Upper lobe of left lung (tissue), 6 donors: Measurements from ENCODE around the gene DNAI1. TPM values are rescaled to one million over a fixed set of nuclear protein-coding genes. Genes with fewer than 3 reads are reported as not detected.

ENCODE experiments used
- ATAC-seq, 2 donors: fragments of 200-7000 bp; cut with Tn5 transposase; one replicate each; pipeline ENCODE4 v1.9.1; 2022; ENCODE audit warnings: mild to moderate bottlenecking in 2 of 2, moderate library complexity in 2 of 2; ENCODE audit not compliant: low FRiP score in 2 of 2
- DNase-seq, 2 donors: peaks; one replicate each; pipeline ENCODE4 v3.0.0-alpha.2; 2019 to 2020
- H3K27ac ChIP-seq, 4 donors: fragments of 200-600 bp; sonication (generic); one replicate each; pipeline ENCODE4 v1.5.1; 2016 to 2019
- H3K27me3 ChIP-seq, 4 donors: fragments of 200-600 bp; sonication (generic); one replicate each; pipeline ENCODE4 v1.5.1; 2017 to 2019
- H3K36me3 ChIP-seq, 4 donors: fragments of 200-600 bp; sonication (generic); one replicate each; pipeline ENCODE4 v1.5.1; 2016 to 2019
- H3K4me1 ChIP-seq, 4 donors: fragments of 200-600 bp; sonication (generic); one replicate each; pipeline ENCODE4 v1.5.1; 2018 to 2019
- H3K4me3 ChIP-seq, 4 donors: fragments of 200-600 bp; sonication (generic); one replicate each; pipeline ENCODE4 v1.5.1; 2017 to 2019; ENCODE audit warnings: mild to moderate bottlenecking in 2 of 4, moderate library complexity in 1 of 4
- H3K9me3 ChIP-seq, 4 donors: fragments of 200-600 bp; sonication (generic); one replicate each; pipeline ENCODE4 v1.5.1; 2018 to 2019
- EP300 ChIP-seq, 4 donors: sonication (generic); formaldehyde crosslinking; IDR thresholded peaks; one replicate each; pipeline ENCODE4 v1.5.1; 2017; ENCODE audit warnings: antibody characterized with exemption in 4 of 4, control low read depth in 2 of 4
- POLR2A ChIP-seq, 4 donors: fragments of 450-650 bp; IDR thresholded peaks; one replicate each; pipeline ENCODE4 v1.5.1; 2016 to 2017; ENCODE audit warnings: antibody characterized with exemption in 4 of 4, mild to moderate bottlenecking in 2 of 4
- POLR2AphosphoS5 ChIP-seq, 2 donors: sonication (generic); formaldehyde crosslinking; IDR thresholded peaks; one replicate each; pipeline ENCODE4 v1.5.1; 2017; ENCODE audit warnings: antibody characterized with exemption in 2 of 2
- WGBS, 2 donors: methylation state at CpG; one replicate each; pipeline ENCODE4 v1.1.5; 2017 to 2018; 5-methylcytosine and 5-hydroxymethylcytosine counted together
- total RNA-seq, 6 donors: library from RNA; depleted of rRNA in 4 of 6; stranded (reverse); fragments of >200 nt in 4 of 6; gene quantifications; one replicate each; pipeline versions ENCODE4 v1.1.0 to v1.2.1, GENCODE V29; 2016 to 2021
- TF ChIP-seq, protein P1 (sequence below), 6 experiments: fragments of 450-650 bp in 4 of 6; fragments of 200-600 bp in 2 of 6; sonication (generic) in 2 of 6; IDR thresholded peaks; one replicate each; pipeline ENCODE4 v1.5.1; 2016 to 2019; ENCODE audit warnings: antibody characterized with exemption in 6 of 6
- donor health status: DM: no; HTN: no; CAD: no; lungs with moderate emphysema.
- donor health status: DM: no; HTN: yes; CAD: no; lungs with severe emphysema.

The DNAI1 gene
- total RNA-seq: 10 to 100 TPM in 3 of 6 donors, 1 to 10 TPM in 2, under 1 TPM in 1; 0.37 to 39.8 (median 9.7) TPM

DNA sequence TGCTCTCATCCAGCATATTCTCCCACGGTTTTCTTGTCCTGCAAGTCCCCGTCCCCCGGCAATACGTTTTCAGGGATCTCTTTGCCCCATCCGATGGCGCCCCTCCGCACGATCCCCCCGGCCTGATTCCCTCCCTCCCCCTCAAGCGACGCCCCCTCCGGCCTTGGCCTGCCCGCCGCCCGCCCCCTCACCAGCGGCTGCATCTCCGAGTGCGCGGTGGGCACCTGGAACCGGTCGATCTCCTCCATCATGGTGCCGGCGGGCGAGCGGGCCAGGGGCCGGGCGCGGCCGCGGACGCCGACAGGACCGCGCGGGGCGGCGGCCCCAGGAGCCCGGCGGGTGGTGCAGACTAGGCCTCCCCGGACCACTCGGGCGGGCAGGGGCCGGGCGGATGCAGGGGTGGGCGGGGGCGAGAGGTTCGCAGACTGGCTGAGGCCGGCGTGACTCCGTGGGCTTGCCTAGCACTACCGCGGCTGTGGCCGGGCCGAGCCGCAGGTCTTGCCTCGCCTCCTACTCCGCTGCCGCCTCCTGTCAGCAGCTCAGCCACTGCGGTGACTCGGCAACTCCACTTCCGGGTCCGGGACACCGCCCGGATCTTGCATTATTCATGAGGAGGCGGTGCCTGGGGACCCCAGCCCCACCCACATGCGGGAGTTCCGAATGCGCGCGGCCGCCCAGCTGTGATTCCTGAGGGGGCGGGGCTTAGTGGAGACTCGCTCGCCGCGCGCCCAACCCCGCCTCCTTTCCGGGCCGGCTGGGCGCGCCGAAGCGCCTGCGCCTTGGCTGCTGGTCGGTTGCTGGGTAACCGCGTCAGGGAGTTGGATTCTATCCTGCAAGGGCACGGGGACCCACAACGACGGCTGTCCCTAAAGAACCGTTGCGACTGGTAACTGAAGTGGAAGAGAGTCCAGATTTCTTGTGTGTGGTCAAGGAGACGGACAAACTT lies at the start of gene DNAI1, which contains the start of gene FAM219A:
Gene DNAI1 (plus strand): TSS at position 793 of the 946 bp plus-strand sequence. CDS start 201 bp downstream, outside the sequence.
Gene FAM219A (minus strand): TSS at position 558 of the 946 bp plus-strand sequence. CDS start 307 bp downstream, at position 251.
- TF ChIP-seq POLR2AphosphoS5 (IDR thresholded peaks at IDR 0.05): peak; percentile 91 to 95
- TF ChIP-seq, protein P1, sequence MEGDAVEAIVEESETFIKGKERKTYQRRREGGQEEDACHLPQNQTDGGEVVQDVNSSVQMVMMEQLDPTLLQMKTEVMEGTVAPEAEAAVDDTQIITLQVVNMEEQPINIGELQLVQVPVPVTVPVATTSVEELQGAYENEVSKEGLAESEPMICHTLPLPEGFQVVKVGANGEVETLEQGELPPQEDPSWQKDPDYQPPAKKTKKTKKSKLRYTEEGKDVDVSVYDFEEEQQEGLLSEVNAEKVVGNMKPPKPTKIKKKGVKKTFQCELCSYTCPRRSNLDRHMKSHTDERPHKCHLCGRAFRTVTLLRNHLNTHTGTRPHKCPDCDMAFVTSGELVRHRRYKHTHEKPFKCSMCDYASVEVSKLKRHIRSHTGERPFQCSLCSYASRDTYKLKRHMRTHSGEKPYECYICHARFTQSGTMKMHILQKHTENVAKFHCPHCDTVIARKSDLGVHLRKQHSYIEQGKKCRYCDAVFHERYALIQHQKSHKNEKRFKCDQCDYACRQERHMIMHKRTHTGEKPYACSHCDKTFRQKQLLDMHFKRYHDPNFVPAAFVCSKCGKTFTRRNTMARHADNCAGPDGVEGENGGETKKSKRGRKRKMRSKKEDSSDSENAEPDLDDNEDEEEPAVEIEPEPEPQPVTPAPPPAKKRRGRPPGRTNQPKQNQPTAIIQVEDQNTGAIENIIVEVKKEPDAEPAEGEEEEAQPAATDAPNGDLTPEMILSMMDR (IDR thresholded peaks at IDR 0.05): no peak
- no peak for TF ChIP-seq EP300 (IDR thresholded peaks at IDR 0.05)
- peak in 3 of 4 donors; percentile 56 to 88 (median 79) for TF ChIP-seq POLR2A (IDR thresholded peaks at IDR 0.05)

DNA sequence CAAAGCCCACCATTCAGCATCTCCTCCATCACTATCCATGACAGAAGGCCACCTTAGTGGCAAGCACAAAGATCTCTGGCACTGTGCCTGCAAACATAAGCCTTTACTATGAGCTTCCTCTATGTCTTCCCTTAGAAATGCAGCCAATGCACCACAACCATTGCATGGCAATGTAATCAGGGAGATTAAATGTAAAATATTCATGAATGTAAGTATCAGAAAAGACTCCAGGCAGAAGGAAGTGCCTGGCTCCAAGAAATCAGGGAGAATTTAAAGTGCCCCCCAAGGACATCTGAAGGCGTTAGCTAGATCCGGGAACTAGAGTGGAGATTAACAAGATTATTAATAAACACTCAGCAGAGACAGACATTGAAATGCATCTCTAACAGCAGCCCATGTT lies 49.5 kb upstream of the DNAI1 start:
- WGBS, 2 donors: 84 to 92% methylated on average over 2 of the region's 2 CpGs
- Histone ChIP-seq H3K4me3 (no peak overlapping the region), H3K4me1 (no peaks in the 10 kb centered on the region), H3K27ac (no peak overlapping the region), H3K27me3 (no peaks in the 10 kb centered on the region), H3K9me3 (no peaks in the 10 kb centered on the region), H3K36me3 (peaks cover 0 to 9% (median 4%) of the 10 kb centered on the region in 4 donors)
- no peak for ATAC-seq
- TF ChIP-seq POLR2A (IDR thresholded peaks at IDR 0.05) (no peak), EP300 (IDR thresholded peaks at IDR 0.05) (no peak), POLR2AphosphoS5 (IDR thresholded peaks at IDR 0.05) (no peak)
- TF ChIP-seq, protein P1 (IDR thresholded peaks at IDR 0.05): no peak
- DNase-seq: no peak

More for the DNA sequence above, at the start of gene DNAI1, which contains the start of gene FAM219A:
- DNase-seq (peak; percentile 99 to 100), ATAC-seq (peak; percentile 99)
- Histone ChIP-seq H3K9me3 (no peaks in the 10 kb centered on the region), H3K36me3 (no peaks in the 10 kb centered on the region), H3K27me3 (no peaks in the 10 kb centered on the region), H3K4me3 (peak within 1 kb of the TSS; percentile 89 to 94 (median 92)), H3K4me1 (peaks cover 17 to 37% (median 33%) of the 10 kb centered on the region in 4 donors), H3K27ac (peak within 1 kb of the TSS; percentile 56 to 90 (median 76))
- 1% methylated on average over 23 to 58 of the region's 94 CpGs for WGBS, 2 donors

DNA sequence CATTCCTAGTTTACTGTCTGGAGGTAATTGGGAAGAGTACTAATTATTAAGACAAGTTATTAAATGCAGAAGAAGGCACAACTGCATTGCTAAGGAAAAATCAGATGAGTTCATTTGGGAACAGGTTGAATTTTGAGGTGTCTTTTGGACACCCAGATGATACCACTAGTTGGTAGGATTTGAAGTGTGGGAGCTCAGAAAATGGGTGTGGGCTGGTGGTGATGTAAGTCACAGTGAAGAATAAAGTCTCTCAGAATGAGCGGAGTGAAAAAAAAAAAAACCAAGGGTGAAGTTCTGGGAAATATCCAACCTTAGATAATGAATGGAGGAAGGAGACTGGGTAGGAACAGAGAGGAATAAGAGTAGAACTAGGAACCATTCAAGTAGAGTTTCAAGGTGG lies 46.3 kb upstream of the DNAI1 start:
- Histone ChIP-seq H3K4me1 (no peaks in the 10 kb centered on the region), H3K27ac (no peak overlapping the region), H3K4me3 (no peak overlapping the region), H3K9me3 (no peaks in the 10 kb centered on the region), H3K27me3 (no peaks in the 10 kb centered on the region), H3K36me3 (no peaks in the 10 kb centered on the region)
- 37 to 93% methylated on average over 1 of the region's 1 CpG for WGBS, 2 donors
- no peak for TF ChIP-seq POLR2A (IDR thresholded peaks at IDR 0.05)
- DNase-seq: no peak
- ATAC-seq: no peak

DNA sequence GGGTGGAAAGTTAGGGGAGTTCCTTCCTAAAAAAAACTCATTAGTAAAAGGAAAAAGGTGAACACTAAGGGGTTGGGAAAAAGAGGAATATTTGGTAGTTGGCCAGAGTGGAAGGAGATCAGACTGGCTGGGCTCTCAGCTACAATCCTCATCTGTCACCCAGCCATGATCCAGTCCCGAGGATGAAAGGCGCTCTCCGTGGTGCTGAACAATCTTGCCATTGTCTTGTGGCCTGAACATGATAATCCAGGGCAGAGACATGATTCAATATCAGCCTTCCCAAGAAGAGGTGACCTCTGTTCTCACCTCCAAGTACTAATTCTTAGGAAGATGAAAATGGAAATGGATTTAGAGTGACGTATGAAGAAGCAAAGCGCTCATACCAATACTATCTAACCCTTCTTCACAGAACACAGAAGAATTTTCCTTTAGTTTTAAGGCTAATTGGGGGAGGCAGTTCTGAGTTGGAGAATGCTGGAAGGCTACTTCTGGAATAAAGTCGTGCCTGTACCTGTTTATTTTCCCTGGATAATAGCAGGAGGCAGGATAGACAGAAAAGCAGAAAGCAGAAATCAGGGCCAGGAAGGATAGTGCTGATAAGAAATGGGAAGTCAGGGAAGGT lies 45.3 kb upstream of the DNAI1 start:
- H3K4me3 ChIP-seq: no peak overlapping the region
- no peak overlapping the region for H3K27ac ChIP-seq
- ATAC-seq (no peak), DNase-seq (no peak)
- H3K9me3 ChIP-seq: no peaks in the 10 kb centered on the region
- no peaks in the 10 kb centered on the region for H3K27me3 ChIP-seq
- no peaks in the 10 kb centered on the region for H3K4me1 ChIP-seq
- no peaks in the 10 kb centered on the region for H3K36me3 ChIP-seq
- 22 to 24% methylated on average over 6 of the region's 6 CpGs for WGBS, 2 donors
- TF ChIP-seq POLR2A (IDR thresholded peaks at IDR 0.05) (no peak), EP300 (IDR thresholded peaks at IDR 0.05) (no peak), POLR2AphosphoS5 (IDR thresholded peaks at IDR 0.05) (no peak)
- TF ChIP-seq, protein P1 (IDR thresholded peaks at IDR 0.05): no peak

DNA sequence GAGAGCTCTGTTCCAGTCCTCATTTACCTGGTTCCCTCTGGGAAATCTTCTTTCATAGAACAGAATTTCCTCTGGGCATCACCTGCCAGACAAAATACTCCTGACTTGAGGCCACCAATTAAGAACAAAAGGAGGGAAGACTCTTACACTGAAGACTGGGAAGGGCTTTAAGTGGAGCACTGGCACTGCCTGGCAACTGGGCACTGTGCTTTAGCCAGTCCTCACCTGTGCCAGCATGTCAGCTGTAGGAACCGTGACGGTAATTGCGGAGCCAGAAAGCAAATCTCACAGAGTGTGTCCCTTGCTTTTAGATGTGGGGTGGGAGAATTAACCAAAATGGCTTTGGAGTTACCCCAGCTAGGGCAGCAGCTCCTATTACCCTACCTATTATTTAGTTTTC lies 40.9 kb upstream of the DNAI1 start:
- H3K27ac ChIP-seq: no peak overlapping the region
- no peaks in the 10 kb centered on the region for H3K36me3 ChIP-seq
- DNase-seq: no peak
- H3K27me3 ChIP-seq: no peaks in the 10 kb centered on the region
- 96 to 97% methylated on average over 3 of the region's 3 CpGs for WGBS, 2 donors
- no peaks in the 10 kb centered on the region for H3K4me1 ChIP-seq
- TF ChIP-seq POLR2A (IDR thresholded peaks at IDR 0.05): no peak
- no peak for TF ChIP-seq POLR2AphosphoS5 (IDR thresholded peaks at IDR 0.05)
- TF ChIP-seq EP300 (IDR thresholded peaks at IDR 0.05): no peak
- TF ChIP-seq, protein P1 (IDR thresholded peaks at IDR 0.05): no peak
- H3K9me3 ChIP-seq: no peaks in the 10 kb centered on the region
- ATAC-seq: no peak
- no peak overlapping the region for H3K4me3 ChIP-seq
